NCI-H748 (cell line): ENCODE data around the gene KRTAP17-1.
"Not testable (repeated sequence)": the region's sequence is repeated elsewhere in the genome, so short reads cannot be mapped to it uniquely, and the experiment has no call there.

Source experiments
- DNase-seq: peaks from one replicate; lab custom pipeline; 2025; ENCODE audit not compliant: unreplicated experiment; lab: John Stamatoyannopoulos, UW

The KRTAP17-1 gene, protein sequence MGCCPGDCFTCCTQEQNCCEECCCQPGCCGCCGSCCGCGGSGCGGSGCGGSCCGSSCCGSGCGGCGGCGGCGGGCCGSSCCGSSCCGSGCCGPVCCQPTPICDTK

DNA sequence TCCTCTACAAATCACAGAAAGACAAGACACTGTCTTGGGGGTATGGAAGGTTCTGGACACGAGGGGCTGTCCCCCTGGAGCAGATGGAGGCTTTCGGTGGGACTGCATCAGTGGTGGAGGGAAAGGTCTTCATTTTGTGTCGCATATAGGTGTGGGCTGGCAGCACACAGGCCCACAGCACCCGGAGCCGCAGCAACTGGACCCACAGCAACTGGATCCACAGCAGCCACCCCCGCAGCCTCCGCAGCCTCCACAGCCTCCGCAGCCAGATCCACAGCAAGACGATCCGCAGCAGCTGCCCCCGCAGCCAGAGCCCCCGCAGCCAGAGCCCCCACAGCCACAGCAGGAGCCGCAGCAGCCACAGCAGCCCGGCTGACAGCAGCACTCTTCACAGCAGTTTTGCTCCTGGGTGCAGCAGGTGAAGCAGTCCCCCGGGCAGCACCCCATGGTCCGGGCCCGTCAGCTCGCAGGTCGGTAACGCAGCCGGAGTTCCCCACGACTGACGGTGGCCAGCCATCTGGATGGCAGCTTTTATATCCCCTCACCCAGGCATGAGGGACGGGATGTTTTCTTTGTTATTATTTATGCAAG, at the start of gene KRTAP17-1:
TSS of gene KRTAP17-1 (minus strand) at position 507 of the 591 bp plus-strand sequence. CDS start at position 447, 60 bp downstream.
- DNase-seq = no peak

- DNase-seq = no peak
These were observed 48.4 kb upstream of the KRTAP17-1 start for GRCh38 chr17:41363881-41364280.

- no peak for DNase-seq
These were observed 44.9 kb upstream of the KRTAP17-1 start for GRCh38 chr17:41360296-41360995.

- no peak for DNase-seq
These were observed 39.0 kb upstream of the KRTAP17-1 start for GRCh38 chr17:41354536-41354935.

GRCh38 chr17:41352597-41353366, 37.3 kb upstream of the KRTAP17-1 start:
- DNase-seq = no peak

GRCh38 chr17:41351177-41351576, 35.7 kb upstream of the KRTAP17-1 start:
- no peak for DNase-seq

DNA sequence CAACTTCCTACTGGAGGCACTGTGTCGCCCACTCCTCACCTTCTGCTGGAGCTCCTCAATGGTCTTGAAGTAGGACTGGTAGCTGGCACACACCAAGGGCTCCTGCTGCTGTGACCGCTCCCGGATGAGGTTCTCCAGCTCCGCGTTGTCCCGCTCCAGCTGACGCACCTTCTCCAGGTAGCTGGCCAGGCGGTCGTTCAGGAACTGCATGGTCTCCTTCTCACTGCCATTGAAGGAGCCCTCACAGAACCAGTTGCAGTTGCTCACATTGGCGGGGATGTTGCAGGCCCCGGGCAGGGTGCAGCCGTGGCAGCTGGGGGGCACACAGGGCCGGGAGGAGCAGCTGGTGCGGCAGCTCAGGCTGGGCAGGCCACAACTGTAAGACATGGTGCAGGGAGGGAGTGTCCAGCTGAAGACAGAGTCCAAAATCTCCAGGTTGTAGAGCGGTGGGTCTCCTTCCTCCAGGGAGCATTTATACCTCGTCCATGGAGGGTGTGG, 34.9 kb upstream of the KRTAP17-1 start, which contains the start of gene KRT33A:
TSS of gene KRT33A (minus strand) at position 448 of the 498 bp plus-strand sequence. CDS start at position 387, 61 bp downstream.
- not testable (repeated sequence) for DNase-seq

DNA sequence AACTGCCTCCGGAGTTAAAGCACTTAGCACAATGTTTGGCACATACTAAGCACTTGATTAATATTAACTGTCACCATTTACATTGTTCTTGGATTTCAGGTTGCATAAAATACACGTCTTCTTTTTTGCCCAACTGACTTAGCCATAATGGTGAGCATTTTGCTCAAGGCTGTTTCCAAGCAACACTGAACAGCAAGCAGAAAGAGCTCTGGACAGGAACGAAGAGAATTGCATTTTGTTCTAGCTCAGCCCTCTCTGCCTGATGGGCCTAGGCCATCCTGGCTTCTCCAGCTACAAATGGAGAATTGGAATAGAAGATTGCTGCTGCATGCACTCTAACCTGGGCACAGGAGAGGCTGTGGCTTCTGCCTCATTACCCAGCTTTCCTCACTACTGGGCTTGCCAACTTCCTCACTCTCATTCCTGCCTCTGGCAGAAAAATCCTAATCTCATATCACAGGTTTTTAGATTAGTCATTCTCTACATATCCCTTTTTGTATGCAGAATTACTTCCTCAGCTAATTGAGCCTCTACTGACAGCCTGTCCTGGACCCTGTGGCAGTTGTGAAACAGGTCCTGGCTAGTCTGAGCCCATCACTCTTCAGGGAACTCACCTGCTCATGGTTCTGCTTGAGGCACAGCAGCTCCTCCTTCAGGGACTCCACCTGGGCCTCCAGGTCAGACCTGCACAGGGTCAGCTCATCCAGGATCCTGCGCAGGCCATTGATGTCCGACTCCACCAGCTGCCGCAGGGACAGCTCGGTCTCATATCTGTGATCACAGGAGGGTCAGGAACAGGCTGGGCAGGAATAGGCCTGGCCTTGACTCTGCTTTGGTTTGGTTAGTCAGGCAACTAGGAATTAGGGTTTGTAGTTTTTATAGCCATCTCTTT, 32.6 kb upstream of the KRTAP17-1 start:
- no peak for DNase-seq

DNA sequence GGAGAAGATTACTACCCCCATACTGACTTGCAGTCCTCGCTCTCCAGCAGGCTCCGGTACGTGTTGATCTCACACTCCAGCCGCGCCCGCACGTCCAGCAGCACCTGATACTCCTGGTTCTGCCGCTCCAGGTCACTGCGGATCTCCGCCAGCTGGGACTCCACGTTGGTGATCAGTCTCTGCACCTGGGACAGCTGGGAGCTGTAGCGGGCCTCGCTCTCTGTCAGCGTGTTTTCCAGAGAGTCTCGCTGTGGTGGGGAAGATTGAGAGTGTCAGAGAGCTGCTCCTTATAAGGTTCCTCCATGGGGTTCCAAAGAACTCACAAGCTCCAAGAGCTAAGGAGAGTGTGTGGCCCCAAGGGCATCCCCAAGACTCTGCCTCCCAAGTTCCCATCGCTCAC, 30.9 kb upstream of the KRTAP17-1 start:
- DNase-seq = not testable (repeated sequence)

- no peak for DNase-seq
These were observed 30.5 kb upstream of the KRTAP17-1 start for GRCh38 chr17:41345992-41346391.

DNA sequence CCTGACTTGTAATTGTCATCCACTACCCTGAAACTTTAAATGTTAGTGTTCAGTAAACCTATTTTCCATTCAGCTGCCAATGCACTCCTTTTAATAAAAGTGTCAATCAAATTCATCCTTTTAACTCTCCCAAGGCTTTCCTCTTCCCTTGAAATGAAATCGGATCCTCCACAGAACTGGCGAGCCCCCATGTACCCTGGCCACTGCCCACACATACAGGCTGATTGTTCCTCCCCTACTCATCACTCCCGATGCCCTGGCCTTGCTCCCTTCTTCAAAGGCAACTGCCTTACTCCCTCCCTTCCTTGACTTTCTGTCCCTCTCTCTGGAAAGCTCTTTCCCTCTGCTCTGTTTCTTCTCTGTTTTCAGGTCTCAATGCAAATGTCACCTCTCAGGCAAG, 27.5 kb upstream of the KRTAP17-1 start:
- no peak for DNase-seq

GRCh38 chr17:41340934-41341861, 25.7 kb upstream of the KRTAP17-1 start:
- DNase-seq = no peak

DNA sequence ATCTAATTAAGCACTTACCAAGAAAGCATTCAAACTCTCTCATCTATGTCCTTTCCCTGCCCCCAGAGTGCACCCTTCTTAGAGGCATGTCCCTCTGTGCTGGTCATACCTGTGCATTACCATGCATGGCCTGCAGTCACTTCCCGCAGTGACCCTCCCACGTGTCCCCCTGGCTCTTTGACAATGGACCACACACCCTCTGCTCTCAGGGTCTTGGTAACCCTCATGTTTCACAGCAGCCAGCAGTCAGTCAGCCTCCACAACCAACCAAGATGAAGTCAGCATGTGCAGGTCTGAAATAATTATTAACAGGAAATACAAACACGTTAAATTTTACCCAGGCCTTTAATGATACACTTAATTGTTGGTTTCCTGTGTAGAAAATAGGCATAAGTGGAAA, 25.0 kb upstream of the KRTAP17-1 start:
- DNase-seq = no peak

DNA sequence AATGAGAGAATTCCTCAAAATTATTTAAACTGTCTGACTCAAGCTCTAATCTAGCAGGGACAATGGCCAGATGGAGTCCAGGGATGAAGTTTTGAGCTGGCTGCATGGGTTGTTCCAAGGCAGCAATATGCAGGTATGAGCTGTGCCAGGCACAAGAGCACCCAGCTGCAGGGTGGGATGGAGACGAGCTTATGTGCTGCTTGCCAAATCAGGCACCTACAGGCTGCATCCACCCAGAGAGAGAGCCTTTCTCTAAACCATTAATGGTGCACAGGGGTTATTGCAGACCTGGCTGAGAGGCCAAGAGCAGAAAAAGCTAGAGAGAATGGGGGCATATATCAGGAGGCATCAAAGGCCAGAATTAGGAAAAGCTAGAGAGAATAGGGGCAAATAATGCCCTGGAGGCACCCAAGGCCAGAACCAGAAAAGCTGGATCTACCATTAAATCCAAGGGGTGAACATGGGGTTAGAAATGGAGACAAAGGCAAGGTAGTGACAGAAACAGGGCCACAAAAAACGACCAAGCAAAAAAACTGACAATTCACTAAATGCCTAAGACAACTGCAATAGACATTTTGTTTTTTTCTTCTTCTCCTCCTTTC, 24.2 kb upstream of the KRTAP17-1 start:
- no peak for DNase-seq

DNA sequence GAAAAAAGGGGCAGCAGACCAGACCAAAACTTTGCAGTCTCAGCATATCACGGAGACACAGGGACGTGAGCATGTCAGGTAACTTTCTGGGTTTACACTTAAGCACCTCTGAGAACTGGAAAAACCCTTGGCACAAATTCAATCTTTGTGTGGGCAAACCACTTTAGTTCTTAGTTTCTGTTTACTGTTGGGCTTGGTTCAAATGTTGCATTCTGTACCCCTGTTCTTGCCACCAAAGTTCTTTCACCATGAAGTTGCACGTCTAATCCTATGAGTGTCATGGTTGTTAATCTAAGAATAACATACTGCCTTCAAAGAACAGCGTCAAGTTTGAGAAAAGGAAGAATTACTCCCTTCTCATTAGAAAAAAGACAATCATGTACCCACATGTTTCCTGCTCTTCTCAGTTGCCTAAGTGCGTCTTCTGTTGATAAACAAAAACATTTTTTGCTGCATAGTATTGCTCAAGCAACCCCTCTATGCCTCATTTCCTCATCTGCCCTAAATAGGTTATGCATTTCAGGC, 23.5 kb upstream of the KRTAP17-1 start:
- DNase-seq = no peak

DNA sequence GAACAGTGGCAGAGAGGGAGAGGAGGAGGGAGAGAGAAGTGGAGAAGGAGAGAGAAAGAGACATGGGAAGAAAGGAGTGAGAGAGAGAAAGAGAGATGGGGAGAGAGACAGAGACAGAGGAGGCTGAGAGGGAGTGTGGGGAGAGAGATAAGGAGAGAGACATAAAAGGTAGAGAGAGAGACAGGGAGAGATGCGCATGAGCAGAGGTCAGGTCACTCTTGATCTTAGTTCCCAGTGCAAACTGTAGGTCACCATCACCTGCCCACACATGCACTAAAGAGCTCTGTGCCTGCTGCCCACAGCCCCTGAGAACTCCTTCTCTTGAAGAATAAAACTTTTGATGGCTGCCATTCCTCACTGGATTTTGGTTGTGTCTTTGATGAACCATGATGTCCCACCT, 20.2 kb upstream of the KRTAP17-1 start:
- DNase-seq = no peak

GRCh38 chr17:41334385-41335305, 19.1 kb upstream of the KRTAP17-1 start:
- no peak for DNase-seq

GRCh38 chr17:41333836-41334235, 18.3 kb upstream of the KRTAP17-1 start:
- DNase-seq = no peak
